ENCODE data around the gene RABL2B.

The RABL2B gene

GRCh38 chr22:50722048-50722701, 61.3 kb downstream of the RABL2B start:
- no peak for DNase-seq (ENCODE audit: low read depth)

GRCh38 chr22:50721257-50721844, 62.1 kb downstream of the RABL2B start:
- no peak for DNase-seq (ENCODE audit: low read depth)

DNA sequence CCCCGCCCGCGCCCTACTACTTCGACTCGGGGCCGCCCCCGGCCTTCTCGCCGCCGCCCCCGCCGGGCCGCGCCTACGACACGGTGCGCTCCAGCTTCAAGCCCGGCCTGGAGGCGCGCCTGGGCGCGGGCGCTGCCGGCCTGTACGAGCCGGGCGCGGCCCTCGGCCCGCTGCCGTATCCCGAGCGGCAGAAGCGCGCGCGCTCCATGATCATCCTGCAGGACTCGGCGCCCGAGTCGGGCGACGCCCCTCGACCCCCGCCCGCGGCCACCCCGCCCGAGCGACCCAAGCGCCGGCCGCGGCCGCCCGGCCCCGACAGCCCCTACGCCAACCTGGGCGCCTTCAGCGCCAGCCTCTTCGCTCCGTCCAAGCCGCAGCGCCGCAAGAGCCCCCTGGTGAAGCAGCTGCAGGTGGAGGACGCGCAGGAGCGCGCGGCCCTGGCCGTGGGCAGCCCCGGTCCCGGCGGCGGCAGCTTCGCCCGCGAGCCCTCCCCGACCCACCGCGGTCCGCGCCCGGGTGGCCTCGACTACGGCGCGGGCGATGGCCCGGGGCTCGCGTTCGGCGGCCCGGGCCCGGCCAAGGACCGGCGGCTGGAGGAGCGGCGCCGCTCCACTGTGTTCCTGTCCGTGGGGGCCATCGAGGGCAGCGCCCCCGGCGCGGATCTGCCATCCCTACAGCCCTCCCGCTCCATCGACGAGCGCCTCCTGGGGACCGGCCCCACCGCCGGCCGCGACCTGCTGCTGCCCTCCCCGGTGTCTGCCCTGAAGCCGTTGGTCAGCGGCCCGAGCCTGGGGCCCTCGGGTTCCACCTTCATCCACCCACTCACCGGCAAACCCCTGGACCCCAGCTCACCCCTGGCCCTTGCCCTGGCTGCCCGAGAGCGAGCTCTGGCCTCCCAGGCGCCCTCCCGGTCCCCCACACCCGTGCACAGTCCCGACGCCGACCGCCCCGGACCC, 62.9 kb downstream of the RABL2B start:
- DNase-seq (ENCODE audit: low read depth): no peak

- DNase-seq (ENCODE audit: low read depth): no peak
Measured at GRCh38 chr22:50719814-50720300, 63.6 kb downstream of the RABL2B start.

GRCh38 chr22:50718352-50718709, 65.1 kb downstream of the RABL2B start:
- no peak for DNase-seq (ENCODE audit: low read depth)

- DNase-seq (ENCODE audit: low read depth): no peak
Measured at GRCh38 chr22:50717709-50718351, 65.6 kb downstream of the RABL2B start.
